A549 (cell line): Measurements from ENCODE around the gene LEMD1. TPM values are rescaled to one million over a fixed set of nuclear protein-coding genes. Genes with fewer than 3 reads are reported as not detected.

ENCODE experiments used
- ATAC-seq, 2 experiments: fragments of 200-7000 bp in 1 of 2; fragments of >200 bp in 1 of 2; cut with Nextera tagmentation in 1 of 2; cut with Tn5 transposase in 1 of 2; 3 replicates each; pipeline versions ENCODE4 v1.8.0 to v1.9.1; 2018 to 2020; ENCODE audit warnings: mild to moderate bottlenecking in 1 of 2, moderate library complexity in 1 of 2
- CTCF ChIA-PET: fragments of 300-600 bp; sonication (Branson Sonifier 250); formaldehyde crosslinking; extraction: SDS; loops from one replicate; lab custom pipeline; 2021; ENCODE audit warnings: antibody characterized with exemption, inconsistent platforms; lab: Yijun Ruan, JAX
- POLR2A ChIA-PET: fragments of 350-600 bp; formaldehyde crosslinking; extraction: SDS; loops from one replicate; lab custom pipeline; 2021; ENCODE audit warnings: antibody characterized with exemption, inconsistent platforms; lab: Yijun Ruan, JAX
- DNase-seq, 2 experiments: peaks; one replicate each; pipeline versions ENCODE4 v3.0.0 to v3.0.0-alpha.2; 2011 to 2016; ENCODE audit warnings: low read depth in 1 of 2, low spot score in 1 of 2
- FAIRE-seq: peaks from 2 replicates; lab custom pipeline; 2011; peaks lifted over from hg19 to GRCh38; lab: Jason Lieb, UNC
- H3K27ac ChIP-seq, 2 experiments: fragments of >200 bp; sonication (Bioruptor Twin); formaldehyde crosslinking; 3 replicates each; pipeline ENCODE4 v1.5.1; 2016 to 2017
- H3K4me1 ChIP-seq: fragments of >200 bp; sonication (Bioruptor Twin); formaldehyde crosslinking; 3 replicates; pipeline ENCODE4 v1.6.1; 2016
- H3K4me2 ChIP-seq: fragments of >200 bp; sonication (Bioruptor Twin); formaldehyde crosslinking; 3 replicates; pipeline ENCODE4 v1.6.1; 2016
- H3K4me3 ChIP-seq: fragments of >200 bp; sonication (Bioruptor Twin); formaldehyde crosslinking; 3 replicates; pipeline ENCODE4 v1.5.1; 2016
- H3K9me3 ChIP-seq: fragments of >200 bp; sonication (Bioruptor Twin); formaldehyde crosslinking; 3 replicates; pipeline ENCODE4 v1.6.1; 2016
- CBX2 ChIP-seq: fragments of 200-600 bp; sonication (generic); IDR thresholded peaks from 2 replicates; pipeline ENCODE4 v1.6.1; 2016; ENCODE audit warnings: low read depth, mild to moderate bottlenecking, borderline replicate concordance
- CBX8 ChIP-seq: fragments of 200-600 bp; sonication (generic); IDR thresholded peaks from 2 replicates; pipeline ENCODE4 v1.6.1; 2016
- CHD2 ChIP-seq: fragments of 150-350 bp; IDR thresholded peaks from 2 replicates; pipeline ENCODE4 v1.6.1; 2014; ENCODE audit warnings: low read length; ENCODE audit not compliant: partially characterized antibody
- E2F6 ChIP-seq: IDR thresholded peaks from 2 replicates; pipeline ENCODE4 v1.6.1; 2012; ENCODE audit warnings: low read depth, borderline replicate concordance
- EP300 ChIP-seq, 2 experiments: fragments of >200 bp; sonication (Bioruptor Twin); formaldehyde crosslinking; IDR thresholded peaks; 2 replicates in 1 of 2; 3 replicates in 1 of 2; pipeline ENCODE4 v1.6.1; 2016 to 2017
- FOSL2 ChIP-seq, 2 experiments: fragments of 450-650 bp in 1 of 2; fragments of >200 bp in 1 of 2; sonication (Bioruptor Twin) in 1 of 2; formaldehyde crosslinking; IDR thresholded peaks; 2 replicates each; pipeline versions ENCODE4 v1.5.0 to v1.6.1; 2016 to 2020; ENCODE audit warnings: mild to moderate bottlenecking in 1 of 2, moderate library complexity in 1 of 2
- HDAC2 ChIP-seq: fragments of 200-600 bp; sonication (generic); IDR thresholded peaks from 2 replicates; pipeline ENCODE4 v1.6.1; 2016
- HOXA7 ChIP-seq: fragments of 250-450 bp; sonication (Bioruptor Pico); IDR thresholded peaks from 2 replicates; pipeline ENCODE4 v1.5.0; 2020; ENCODE audit warnings: mild to moderate bottlenecking, moderate library complexity
- HOXB5 ChIP-seq: fragments of 250-450 bp; sonication (Bioruptor Pico); IDR thresholded peaks from 2 replicates; pipeline ENCODE4 v1.5.0; 2020; ENCODE audit warnings: mild to moderate bottlenecking, moderate library complexity
- JUN ChIP-seq, 2 experiments: fragments of >200 bp; sonication (Bioruptor Twin); formaldehyde crosslinking; IDR thresholded peaks; 2 replicates in 1 of 2; 3 replicates in 1 of 2; pipeline ENCODE4 v1.6.1; 2016 to 2017
- JUNB ChIP-seq: fragments of >200 bp; sonication (Bioruptor Twin); formaldehyde crosslinking; IDR thresholded peaks from 2 replicates; pipeline ENCODE4 v1.6.1; 2016
- MAZ ChIP-seq: fragments of 150-350 bp; IDR thresholded peaks from 2 replicates; pipeline ENCODE4 v1.6.1; 2014; ENCODE audit warnings: antibody characterized with exemption, low read depth, low read length, borderline replicate concordance
- NR3C1 ChIP-seq: fragments of >200 bp; sonication (Bioruptor Twin); formaldehyde crosslinking; IDR thresholded peaks from 3 replicates; pipeline ENCODE4 v1.6.1; 2017
- PBX3 ChIP-seq: IDR thresholded peaks from 2 replicates; pipeline ENCODE4 v1.6.1; 2012
- PHF8 ChIP-seq: fragments of 200-600 bp; sonication (generic); IDR thresholded peaks from 2 replicates; pipeline ENCODE4 v1.6.1; 2016; ENCODE audit warnings: low read depth, mild to moderate bottlenecking, antibody characterized with exemption, moderate library complexity, borderline replicate concordance
- POLR2A ChIP-seq: IDR thresholded peaks from 2 replicates; pipeline ENCODE4 v1.6.1; 2012; ENCODE audit warnings: mild to moderate bottlenecking, low read length
- RNF2 ChIP-seq: fragments of 200-600 bp; sonication (generic); IDR thresholded peaks from 2 replicates; pipeline ENCODE4 v1.6.1; 2016; ENCODE audit warnings: low read depth, mild to moderate bottlenecking, antibody characterized with exemption, moderate library complexity, borderline replicate concordance
- SMC3 ChIP-seq: fragments of >200 bp; sonication (Bioruptor Twin); formaldehyde crosslinking; IDR thresholded peaks from 3 replicates; pipeline ENCODE4 v1.6.1; 2018; ENCODE audit warnings: inconsistent platforms
- SREBF2 ChIP-seq: fragments of 450-650 bp; IDR thresholded peaks from 2 replicates; pipeline ENCODE4 v1.6.1; 2014; ENCODE audit warnings: mild to moderate bottlenecking, moderate library complexity
- TFCP2L1 ChIP-seq: fragments of 250-450 bp; sonication (Bioruptor Pico); IDR thresholded peaks from 2 replicates; pipeline ENCODE4 v1.5.0; 2021; ENCODE audit warnings: mild to moderate bottlenecking
- TP53 ChIP-seq: fragments of 250-450 bp; sonication (Bioruptor Pico); IDR thresholded peaks from 2 replicates; pipeline ENCODE4 v1.5.0; 2021; ENCODE audit warnings: mild to moderate bottlenecking, moderate library complexity
- ZSCAN20 ChIP-seq: fragments of 250-450 bp; sonication (Bioruptor Pico); IDR thresholded peaks from 2 replicates; pipeline ENCODE4 v1.8.0; 2022; ENCODE audit warnings: mild to moderate bottlenecking, moderate library complexity
- WGBS: methylation state at CpG from one replicate; pipeline ENCODE4 v1.1.6; 2017; ENCODE audit errors: missing lambda C conversion rate; 5-methylcytosine and 5-hydroxymethylcytosine counted together
- polyA plus RNA-seq, 4 experiments: library from polyadenylated mRNA; depleted of rRNA in 3 of 4; stranded (reverse); fragments of >200 nt; fragmentation: RNase III in 1 of 4; extraction: RNeasy Plus Mini Kit Qiagen cat#74134 plus additional on column Dnase treatment in 1 of 4; gene quantifications; 2 replicates in 3 of 4; 3 replicates in 1 of 4; pipeline ENCODE4 v1.2.3, GENCODE V29; 2011 to 2017

The LEMD1 gene
- polyA plus RNA-seq, 2 of the 4 experiments (the other 2 are of a cell fraction): 0.14 to 0.18 TPM

GRCh38 chr1:205456383-205456867 is 34.6 kb upstream of the LEMD1 start:
- peaks cover 15% of the 10 kb centered on the region for H3K4me1 ChIP-seq
- CTCF ChIA-PET: interaction anchor here (1.0 to 9.6 kb wide), 8 partner anchors 7 to 67 kb away, joined by 3 to 63 read pairs (median 8); no protein-coding TSS in a partner anchor
- no peak for FAIRE-seq
- ATAC-seq: peak in 1 of 2 experiments; percentile 50; a peak in 3 of 6 replicates
- TF ChIP-seq SREBF2 (no peak), SMC3 (no peak), ZSCAN20 (no peak), CBX8 (no peak), TP53 (CRISPR knock-in tag) (no peak), RNF2 (no peak), JUNB (no peak), EP300 (IDR thresholded peaks at IDR 0.05) (no peak), MAZ (no peak), HOXA7 (CRISPR knock-in tag) (no peak), PHF8 (no peak), CBX2 (no peak), HOXB5 (CRISPR knock-in tag) (no peak), NR3C1 (no peak)
- POLR2A ChIA-PET: no interaction called here
- peak overlapping the region; percentile 90 for H3K4me2 ChIP-seq
- H3K9me3 ChIP-seq: no peaks in the 10 kb centered on the region
- 4% methylated on average over 36 of the region's 47 CpGs for WGBS
- no peak for DNase-seq
- no peak overlapping the region for H3K27ac ChIP-seq
- H3K4me3 ChIP-seq: peak overlapping the region; percentile 45

GRCh38 chr1:205455581-205456382 is 33.9 kb upstream of the LEMD1 start, which contains the start of gene BLACAT1:
Gene BLACAT1, minus strand, starts transcription at chr1:205456045.
- no peak for FAIRE-seq
- CTCF ChIA-PET: interaction anchor here (0.8 to 9.6 kb wide), 8 partner anchors 15 to 480 kb away, joined by 3 to 63 read pairs (median 9); no protein-coding TSS in a partner anchor
- WGBS: 36% methylated on average over 39 of the region's 53 CpGs

More at GRCh38 chr1:205455581-205456382, 33.9 kb upstream of the LEMD1 start, which contains the start of gene BLACAT1:
- H3K4me2 ChIP-seq: peak within 1 kb of the TSS; percentile 90
- H3K4me1 ChIP-seq: peaks cover 15% of the 10 kb centered on the region
- ATAC-seq: no peak
- POLR2A ChIA-PET: no interaction called here
- no peaks in the 10 kb centered on the region for H3K9me3 ChIP-seq
- no peak for DNase-seq
- peak within 1 kb of the TSS; percentile 45 for H3K4me3 ChIP-seq
- TF ChIP-seq JUN (IDR thresholded peaks at IDR 0.05) (no peak), FOSL2 (IDR thresholded peaks at IDR 0.05) (no peak), FOSL2 (CRISPR knock-in tag; IDR thresholded peaks at IDR 0.05) (no peak), RNF2 (no peak), E2F6 (no peak), CBX2 (no peak), PBX3 (no peak), CHD2 (no peak), TFCP2L1 (CRISPR knock-in tag) (no peak), CBX8 (no peak), POLR2A (no peak), NR3C1 (no peak), HDAC2 (no peak)
- no peak within 1 kb of the TSS for H3K27ac ChIP-seq
